Keratinocyte (primary cell): Measurements from ENCODE around the gene CBLB. TPM values are rescaled to one million over a fixed set of nuclear protein-coding genes. Genes with fewer than 3 reads are reported as not detected.

ENCODE experiments used
- DNase-seq: peaks from one replicate; pipeline ENCODE4 v3.0.0-alpha.2; 2011; ENCODE audit warnings: low read depth, missing footprints, low spot score
- FAIRE-seq: peaks from 2 replicates; lab custom pipeline; 2011; peaks lifted over from hg19 to GRCh38; lab: Jason Lieb, UNC
- H2AFZ ChIP-seq: 2 replicates; pipeline ENCODE4 v1.6.0; 2012; ENCODE audit warnings: low read length, control low read depth, inconsistent platforms; ENCODE audit not compliant: control insufficient read depth
- H3K27ac ChIP-seq: 2 replicates; pipeline ENCODE4 v1.5.1; 2011; ENCODE audit warnings: low read length; ENCODE audit not compliant: control insufficient read depth, insufficient read depth
- H3K27me3 ChIP-seq: 3 replicates; pipeline ENCODE4 v1.6.0; 2011; ENCODE audit warnings: low read length; ENCODE audit not compliant: control insufficient read depth, insufficient read depth; ENCODE audit errors: extremely low read depth
- H3K36me3 ChIP-seq, 2 experiments: 2 replicates in 1 of 2; 3 replicates in 1 of 2; pipeline ENCODE4 v1.5.1; 2011; ENCODE audit warnings: low read length in 2 of 2, mild to moderate bottlenecking in 1 of 2; ENCODE audit not compliant: control insufficient read depth in 2 of 2, insufficient read depth in 2 of 2; ENCODE audit errors: extremely low read depth in 1 of 2
- H3K4me1 ChIP-seq: 3 replicates; pipeline ENCODE4 v1.5.1; 2011; ENCODE audit warnings: low read length; ENCODE audit not compliant: control insufficient read depth, insufficient read depth; ENCODE audit errors: extremely low read depth
- H3K4me2 ChIP-seq: 3 replicates; pipeline ENCODE4 v1.6.0; 2011; ENCODE audit warnings: low read depth, low read length; ENCODE audit not compliant: control insufficient read depth, insufficient read depth; ENCODE audit errors: extremely low read depth
- H3K4me3 ChIP-seq, 3 experiments: fragments of 200-600 bp in 1 of 3; sonication (generic) in 1 of 3; 2 replicates in 2 of 3; 3 replicates in 1 of 3; pipeline ENCODE4 v1.5.1; 2011 to 2016; ENCODE audit warnings: low read length in 3 of 3, mild to moderate bottlenecking in 3 of 3, control low read depth in 2 of 3, inconsistent platforms in 1 of 3, low read depth in 1 of 3, mixed read lengths in 1 of 3, mixed run types in 1 of 3, moderate library complexity in 1 of 3; ENCODE audit not compliant: control insufficient read depth in 2 of 3, insufficient read depth in 2 of 3; ENCODE audit errors: extremely low read depth in 1 of 3
- H3K79me2 ChIP-seq: 2 replicates; pipeline ENCODE4 v1.6.0; 2012; ENCODE audit warnings: low read length; ENCODE audit not compliant: control insufficient read depth, insufficient read depth
- H3K9ac ChIP-seq: 3 replicates; pipeline ENCODE4 v1.6.0; 2011; ENCODE audit warnings: low read length; ENCODE audit not compliant: control insufficient read depth, insufficient read depth; ENCODE audit errors: extremely low read depth
- H3K9me1 ChIP-seq: 3 replicates; pipeline ENCODE4 v1.6.0; 2011; ENCODE audit warnings: low read length; ENCODE audit not compliant: control insufficient read depth, insufficient read depth; ENCODE audit errors: extremely low read depth
- H3K9me3 ChIP-seq: 2 replicates; pipeline ENCODE4 v1.5.1; 2012; ENCODE audit warnings: low read depth, low read length; ENCODE audit not compliant: control insufficient read depth
- H4K20me1 ChIP-seq: 3 replicates; pipeline ENCODE4 v1.6.0; 2011; ENCODE audit warnings: low read length; ENCODE audit not compliant: control insufficient read depth, insufficient read depth; ENCODE audit errors: extremely low read depth
- EZH2 ChIP-seq: IDR thresholded peaks from one replicate; pipeline ENCODE4 v1.6.1; 2012; ENCODE audit warnings: inconsistent platforms, mild to moderate bottlenecking, low read length, moderate library complexity
- dilution Hi-C: fragments of 300-500 bp; cut with MboI; formaldehyde crosslinking; loops from one replicate; pipeline ENCODE4 v1.7.0; 2020; ENCODE audit warnings: low sequenced_read_pairs; ENCODE audit not compliant: extremely low pct_ligation_motif_present
- polyA plus RNA-seq, 5 experiments: library from polyadenylated mRNA; depleted of rRNA in 3 of 5; stranded (reverse) in 3 of 5; stranded (forward) in 1 of 5; unstranded in 1 of 5; fragments of >200 nt; gene quantifications; 1 replicate in 1 of 5; 2 replicates in 3 of 5; 3 replicates in 1 of 5; pipeline versions ENCODE4 v1.2.1 to v1.2.3, GENCODE V29; 2011 to 2012; ENCODE audit warnings: missing spikeins in 2 of 5, low read depth in 1 of 5, low replicate concordance in 1 of 5
- TF ChIP-seq, protein P1 (sequence below), 3 experiments: IDR thresholded peaks in 1 of 3; conservative IDR thresholded peaks in 1 of 3; optimal IDR thresholded peaks in 1 of 3; 2 replicates in 2 of 3; 3 replicates in 1 of 3; pipeline versions ENCODE3 to v1.5.1; 2011; ENCODE audit warnings: low read length in 3 of 3, mild to moderate bottlenecking in 3 of 3, moderate library complexity in 2 of 3, control low read depth in 1 of 3, inconsistent platforms in 1 of 3; ENCODE audit not compliant: insufficient read depth in 2 of 3; ENCODE audit errors: extremely low read depth in 1 of 3

CBLB gene
- polyA plus RNA-seq, 1 donor (not counting 4 experiments of a cell fraction or from before 2014, with no cell fraction given), result 13.6 TPM

DNA sequence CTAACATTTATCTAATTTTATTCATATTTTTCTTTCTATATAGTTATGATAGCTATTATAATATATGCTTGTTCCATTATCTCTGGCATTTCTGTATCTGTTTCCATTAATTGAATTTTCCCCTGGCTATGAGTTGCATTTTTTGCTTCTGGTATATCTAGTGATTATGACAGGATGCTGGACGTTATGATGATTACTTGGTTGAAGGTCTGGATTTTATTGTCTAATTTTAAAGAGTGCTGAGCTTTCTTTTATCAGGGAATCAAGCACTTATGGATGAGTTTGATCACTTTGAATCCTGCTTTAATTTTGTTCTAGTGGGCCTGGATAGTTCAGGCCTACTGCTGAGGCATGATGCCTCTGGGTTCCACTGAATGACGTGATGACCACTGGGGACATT is 229.7 kb downstream of the CBLB start:
- TF ChIP-seq EZH2, result no peak
- TF ChIP-seq, protein P1, sequence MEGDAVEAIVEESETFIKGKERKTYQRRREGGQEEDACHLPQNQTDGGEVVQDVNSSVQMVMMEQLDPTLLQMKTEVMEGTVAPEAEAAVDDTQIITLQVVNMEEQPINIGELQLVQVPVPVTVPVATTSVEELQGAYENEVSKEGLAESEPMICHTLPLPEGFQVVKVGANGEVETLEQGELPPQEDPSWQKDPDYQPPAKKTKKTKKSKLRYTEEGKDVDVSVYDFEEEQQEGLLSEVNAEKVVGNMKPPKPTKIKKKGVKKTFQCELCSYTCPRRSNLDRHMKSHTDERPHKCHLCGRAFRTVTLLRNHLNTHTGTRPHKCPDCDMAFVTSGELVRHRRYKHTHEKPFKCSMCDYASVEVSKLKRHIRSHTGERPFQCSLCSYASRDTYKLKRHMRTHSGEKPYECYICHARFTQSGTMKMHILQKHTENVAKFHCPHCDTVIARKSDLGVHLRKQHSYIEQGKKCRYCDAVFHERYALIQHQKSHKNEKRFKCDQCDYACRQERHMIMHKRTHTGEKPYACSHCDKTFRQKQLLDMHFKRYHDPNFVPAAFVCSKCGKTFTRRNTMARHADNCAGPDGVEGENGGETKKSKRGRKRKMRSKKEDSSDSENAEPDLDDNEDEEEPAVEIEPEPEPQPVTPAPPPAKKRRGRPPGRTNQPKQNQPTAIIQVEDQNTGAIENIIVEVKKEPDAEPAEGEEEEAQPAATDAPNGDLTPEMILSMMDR (optimal IDR thresholded peaks at IDR 0.05 in 1 of 3, IDR thresholded peaks at IDR 0.05 in 1 of 3, conservative IDR thresholded peaks at IDR 0.05 in 1 of 3; ENCODE audit: extremely low read depth in 1 of 3, insufficient read depth in 2 of 3, low read length in 3 of 3), result no peak
- dilution Hi-C loops, result no loop called here
- H3K4me2 ChIP-seq, result no peak overlapping the region

DNA sequence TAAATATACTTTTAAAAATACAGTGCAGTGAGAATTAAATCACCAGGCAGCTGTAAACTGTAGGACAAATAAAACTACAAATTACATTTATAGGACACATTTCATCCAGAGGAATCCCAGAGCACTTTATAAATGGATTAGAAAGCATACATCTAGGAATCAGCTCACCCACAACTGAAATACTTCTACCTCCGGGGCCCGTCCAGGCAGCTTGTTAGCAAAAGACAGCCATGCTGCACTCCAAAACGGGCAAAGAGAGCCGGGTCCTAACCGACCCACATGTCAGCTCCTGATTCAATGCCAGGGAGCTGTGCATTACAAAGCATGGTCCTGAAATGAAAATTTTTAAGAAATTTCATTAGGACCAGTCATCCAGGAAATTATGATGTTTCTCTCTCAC is 234.1 kb downstream of the CBLB start:
- Histone ChIP-seq H3K9ac (no peak overlapping the region), H3K27ac (no peak overlapping the region), H3K4me2 (no peak overlapping the region), H3K36me3 (no peaks in the 10 kb centered on the region), H2AFZ (no peak overlapping the region), H3K27me3 (no peaks in the 10 kb centered on the region), H3K9me1 (no peaks in the 10 kb centered on the region), H3K9me3 (no peaks in the 10 kb centered on the region), H3K4me3 (no peak overlapping the region), H3K4me1 (peaks cover 2% of the 10 kb centered on the region), H3K79me2 (no peaks in the 10 kb centered on the region), H4K20me1 (no peaks in the 10 kb centered on the region)
- no peak for FAIRE-seq
- TF ChIP-seq, protein P1 (optimal IDR thresholded peaks at IDR 0.05 in 1 of 3, IDR thresholded peaks at IDR 0.05 in 1 of 3, conservative IDR thresholded peaks at IDR 0.05 in 1 of 3; ENCODE audit: extremely low read depth in 1 of 3, insufficient read depth in 2 of 3, low read length in 3 of 3), result no peak
- no peak for TF ChIP-seq EZH2
- DNase-seq, result no peak
- dilution Hi-C loops, result no loop called here

More for the DNA sequence above, 229.7 kb downstream of the CBLB start:
- Histone ChIP-seq H3K27ac (no peak overlapping the region), H3K4me3 (no peak overlapping the region), H4K20me1 (no peaks in the 10 kb centered on the region), H3K9me3 (no peaks in the 10 kb centered on the region), H3K4me1 (no peaks in the 10 kb centered on the region), H3K27me3 (no peaks in the 10 kb centered on the region), H3K79me2 (no peaks in the 10 kb centered on the region), H2AFZ (no peak overlapping the region), H3K9me1 (no peaks in the 10 kb centered on the region), H3K9ac (no peak overlapping the region), H3K36me3 (no peaks in the 10 kb centered on the region)
- DNase-seq (no peak), FAIRE-seq (no peak)
